Esophagus muscularis mucosa (tissue), 4 donors: ENCODE data around the gene MCEMP1. TPM values are rescaled to one million over a fixed set of nuclear protein-coding genes. Genes with fewer than 3 reads are reported as not detected.

ENCODE experiments used
- DNase-seq: peaks from one replicate; pipeline ENCODE4 v3.0.0-alpha.2; 2017; ENCODE audit errors: extremely low spot score
- H3K27ac ChIP-seq, 4 donors: fragments of 200-600 bp; sonication (generic); replicated peaks in 1 of 4; 1 replicate in 3 of 4; 2 replicates in 1 of 4; pipeline ENCODE4 v1.5.1; 2016 to 2019; ENCODE audit warnings: mild to moderate bottlenecking in 1 of 4
- H3K27me3 ChIP-seq, 4 donors: fragments of 200-600 bp; sonication (generic); one replicate each; pipeline versions ENCODE4 v1.5.1 to v1.6.0; 2016 to 2019
- H3K36me3 ChIP-seq, 4 donors: fragments of 200-600 bp; sonication (generic); one replicate each; pipeline ENCODE4 v1.5.1; 2016 to 2019
- H3K4me1 ChIP-seq, 4 donors: fragments of 200-600 bp; sonication (generic); one replicate each; pipeline ENCODE4 v1.5.1; 2016 to 2019
- H3K4me3 ChIP-seq, 4 donors: fragments of 200-600 bp; sonication (generic); 1 replicate in 2 of 4; 2 replicates in 2 of 4; pipeline ENCODE4 v1.5.1; 2016 to 2019; ENCODE audit warnings: mild to moderate bottlenecking in 4 of 4, moderate library complexity in 1 of 4
- H3K9me3 ChIP-seq, 4 donors: fragments of 200-600 bp; sonication (generic); 1 replicate in 3 of 4; 2 replicates in 1 of 4; pipeline ENCODE4 v1.5.1; 2016 to 2019
- EP300 ChIP-seq: sonication (generic); formaldehyde crosslinking; IDR thresholded peaks from one replicate; pipeline ENCODE4 v1.6.1; 2017; ENCODE audit warnings: antibody characterized with exemption
- POLR2A ChIP-seq: fragments of 450-650 bp; IDR thresholded peaks from one replicate; pipeline ENCODE4 v1.6.1; 2017; ENCODE audit warnings: antibody characterized with exemption, moderate library complexity, mild to moderate bottlenecking, low read depth
- POLR2AphosphoS5 ChIP-seq, 2 donors: sonication (generic); formaldehyde crosslinking; IDR thresholded peaks; one replicate each; pipeline ENCODE4 v1.6.1; 2017; ENCODE audit warnings: antibody characterized with exemption in 2 of 2
- WGBS: methylation state at CpG from one replicate; pipeline ENCODE4 v1.1.5; 2018; 5-methylcytosine and 5-hydroxymethylcytosine counted together
- intact Hi-C: fragments of 100-400 bp; cut with DNase I; formaldehyde crosslinking; loops from one replicate; pipeline ENCODE4 v1.15.1; 2023
- total RNA-seq, 4 donors: library from RNA; depleted of rRNA; stranded (reverse); fragments of >200 nt; gene quantifications; one replicate each; pipeline versions ENCODE4 v1.1.0 to v1.2.1, GENCODE V29; 2016
- TF ChIP-seq, protein P1 (sequence below), 3 experiments: fragments of 200-600 bp in 2 of 3; fragments of 450-650 bp in 1 of 3; sonication (generic) in 2 of 3; IDR thresholded peaks; one replicate each; pipeline ENCODE4 v1.5.1; 2017 to 2019; ENCODE audit warnings: antibody characterized with exemption in 3 of 3, mild to moderate bottlenecking in 2 of 3, moderate library complexity in 1 of 3

Gene MCEMP1
- total RNA-seq, 4 donors from 2014 or later, result 0.34 to 2.0 (median 0.42) TPM; not detected in 1

- H3K27ac ChIP-seq, result no peak overlapping the region
- 78% methylated on average over 5 of the region's 5 CpGs for WGBS
- no peak overlapping the region for H3K4me3 ChIP-seq
- TF ChIP-seq EP300, result no peak
- no peak for TF ChIP-seq POLR2AphosphoS5 (IDR thresholded peaks at IDR 0.05)
- no peak for TF ChIP-seq POLR2A
- TF ChIP-seq, protein P1, sequence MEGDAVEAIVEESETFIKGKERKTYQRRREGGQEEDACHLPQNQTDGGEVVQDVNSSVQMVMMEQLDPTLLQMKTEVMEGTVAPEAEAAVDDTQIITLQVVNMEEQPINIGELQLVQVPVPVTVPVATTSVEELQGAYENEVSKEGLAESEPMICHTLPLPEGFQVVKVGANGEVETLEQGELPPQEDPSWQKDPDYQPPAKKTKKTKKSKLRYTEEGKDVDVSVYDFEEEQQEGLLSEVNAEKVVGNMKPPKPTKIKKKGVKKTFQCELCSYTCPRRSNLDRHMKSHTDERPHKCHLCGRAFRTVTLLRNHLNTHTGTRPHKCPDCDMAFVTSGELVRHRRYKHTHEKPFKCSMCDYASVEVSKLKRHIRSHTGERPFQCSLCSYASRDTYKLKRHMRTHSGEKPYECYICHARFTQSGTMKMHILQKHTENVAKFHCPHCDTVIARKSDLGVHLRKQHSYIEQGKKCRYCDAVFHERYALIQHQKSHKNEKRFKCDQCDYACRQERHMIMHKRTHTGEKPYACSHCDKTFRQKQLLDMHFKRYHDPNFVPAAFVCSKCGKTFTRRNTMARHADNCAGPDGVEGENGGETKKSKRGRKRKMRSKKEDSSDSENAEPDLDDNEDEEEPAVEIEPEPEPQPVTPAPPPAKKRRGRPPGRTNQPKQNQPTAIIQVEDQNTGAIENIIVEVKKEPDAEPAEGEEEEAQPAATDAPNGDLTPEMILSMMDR (IDR thresholded peaks at IDR 0.05), result no peak
- H3K27me3 ChIP-seq, result peaks cover 0 to 24% (median 0%) of the 10 kb centered on the region in 4 donors
- no peaks in the 10 kb centered on the region for H3K9me3 ChIP-seq
- intact Hi-C loops, result no loop called here
- no peak for DNase-seq
- no peaks in the 10 kb centered on the region for H3K4me1 ChIP-seq
- H3K36me3 ChIP-seq, result no peaks in the 10 kb centered on the region
Measured at GRCh38 chr19:7710616-7711015, 33.7 kb downstream of the MCEMP1 start.

- WGBS, result 65% methylated on average over 1 of the region's 1 CpG
- TF ChIP-seq POLR2A (no peak), EP300 (no peak)
- TF ChIP-seq, protein P1 (IDR thresholded peaks at IDR 0.05), result no peak
- H3K4me1 ChIP-seq, result no peaks in the 10 kb centered on the region
- intact Hi-C loops, result no loop called here
- peaks cover 0 to 18% (median 0%) of the 10 kb centered on the region in 4 donors for H3K27me3 ChIP-seq
- DNase-seq, result no peak
- no peaks in the 10 kb centered on the region for H3K36me3 ChIP-seq
- no peak overlapping the region for H3K27ac ChIP-seq
- H3K4me3 ChIP-seq, result no peak overlapping the region
- peaks cover 0 to 12% (median 8%) of the 10 kb centered on the region in 4 donors for H3K9me3 ChIP-seq
Measured at GRCh38 chr19:7715671-7716070, 38.8 kb downstream of the MCEMP1 start.

DNA sequence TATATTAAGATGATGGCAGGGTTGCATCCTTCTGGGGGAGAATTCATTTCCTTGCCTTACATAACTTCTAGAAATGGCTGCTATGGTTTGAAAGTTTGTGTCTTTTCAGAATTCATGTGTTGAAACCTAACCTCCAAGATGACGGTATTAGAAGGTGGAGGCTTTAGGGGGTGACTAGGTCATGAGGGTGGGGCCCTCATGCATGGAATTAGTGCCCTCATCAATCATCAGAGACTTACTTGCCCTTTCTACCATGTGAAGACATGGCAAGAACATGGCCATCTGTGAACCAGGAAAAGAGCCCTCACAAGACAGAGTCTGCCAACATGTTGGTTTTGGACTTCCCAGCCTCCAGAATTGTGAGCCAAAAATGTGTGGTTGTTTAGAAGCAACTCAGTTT, 39.9 kb downstream of the MCEMP1 start:
- intact Hi-C loops, result no loop called here
- no peak for DNase-seq
- Histone ChIP-seq H3K36me3 (no peaks in the 10 kb centered on the region), H3K27ac (no peak overlapping the region), H3K4me3 (no peak overlapping the region), H3K9me3 (peaks cover 0 to 12% (median 8%) of the 10 kb centered on the region in 4 donors), H3K4me1 (no peaks in the 10 kb centered on the region), H3K27me3 (peaks cover 0 to 15% (median 0%) of the 10 kb centered on the region in 4 donors)
- no peak for TF ChIP-seq EP300
- TF ChIP-seq, protein P1 (IDR thresholded peaks at IDR 0.05), result no peak
- no peak for TF ChIP-seq POLR2A
- no peak for TF ChIP-seq POLR2AphosphoS5 (IDR thresholded peaks at IDR 0.05)
- 100% methylated on average over 1 of the region's 1 CpG for WGBS

GRCh38 chr19:7718668-7719067, 41.8 kb downstream of the MCEMP1 start:
- Histone ChIP-seq H3K4me1 (no peaks in the 10 kb centered on the region), H3K36me3 (no peaks in the 10 kb centered on the region), H3K9me3 (peaks cover 0 to 12% (median 8%) of the 10 kb centered on the region in 4 donors), H3K4me3 (no peak overlapping the region), H3K27ac (no peak overlapping the region), H3K27me3 (peaks cover 0 to 28% (median 0%) of the 10 kb centered on the region in 4 donors)
- no peak for TF ChIP-seq POLR2AphosphoS5 (IDR thresholded peaks at IDR 0.05)
- TF ChIP-seq POLR2A, result no peak
- TF ChIP-seq, protein P1 (IDR thresholded peaks at IDR 0.05), result no peak
- TF ChIP-seq EP300, result no peak
- DNase-seq, result no peak
- 52% methylated on average over 8 of the region's 8 CpGs for WGBS
- intact Hi-C loops, result no loop called here

- Histone ChIP-seq H3K4me1 (no peaks in the 10 kb centered on the region), H3K9me3 (peaks cover 0 to 12% (median 8%) of the 10 kb centered on the region in 4 donors), H3K36me3 (no peaks in the 10 kb centered on the region), H3K27me3 (peaks cover 0 to 45% (median 0%) of the 10 kb centered on the region in 4 donors), H3K4me3 (no peak overlapping the region), H3K27ac (no peak overlapping the region)
- TF ChIP-seq POLR2A, result no peak
- TF ChIP-seq POLR2AphosphoS5 (IDR thresholded peaks at IDR 0.05), result no peak
- no peak for DNase-seq
- WGBS, result 85% methylated on average over 6 of the region's 6 CpGs
- intact Hi-C loops, result no loop called here
Measured at GRCh38 chr19:7720351-7720750, 43.5 kb downstream of the MCEMP1 start.
